ENCODE measurements around the gene UBE2V1.

The UBE2V1 gene

GRCh38 chr20:50129662-50130355, 16.9 kb upstream of the UBE2V1 start:
- H3K27me3 Mint-ChIP-seq: no peaks in the 10 kb centered on the region
- H3K36me3 Mint-ChIP-seq: peaks cover 49 to 77% of the 10 kb centered on the region in 2 donors
- H3K4me1 Mint-ChIP-seq: peaks cover 8 to 15% of the 10 kb centered on the region in 2 donors
- DNase-seq (no peak), ATAC-seq (replicated peaks) (peak; percentile 41 to 58)
- H3K4me3 Mint-ChIP-seq: no peak overlapping the region
- no peak overlapping the region for H3K27ac Mint-ChIP-seq
- no peaks in the 10 kb centered on the region for H3K9me3 Mint-ChIP-seq

GRCh38 chr20:50128520-50128905, 15.6 kb upstream of the UBE2V1 start:
- no peak overlapping the region for H3K4me3 Mint-ChIP-seq
- peaks cover 0 to 1% of the 10 kb centered on the region in 2 donors for H3K9me3 Mint-ChIP-seq
- peaks cover 61 to 85% of the 10 kb centered on the region in 2 donors for H3K36me3 Mint-ChIP-seq
- ATAC-seq (replicated peaks) (no peak), DNase-seq (no peak)
- no peak overlapping the region for H3K27ac Mint-ChIP-seq
- peaks cover 8 to 15% of the 10 kb centered on the region in 2 donors for H3K4me1 Mint-ChIP-seq
- no peaks in the 10 kb centered on the region for H3K27me3 Mint-ChIP-seq

GRCh38 chr20:50127587-50128519, 14.9 kb upstream of the UBE2V1 start:
- DNase-seq (no peak), ATAC-seq (replicated peaks) (no peak)
- peaks cover 0 to 2% of the 10 kb centered on the region in 2 donors for H3K9me3 Mint-ChIP-seq
- peak overlapping the region; percentile 33 for H3K27ac Mint-ChIP-seq
- H3K4me1 Mint-ChIP-seq: peaks cover 8 to 15% of the 10 kb centered on the region in 2 donors
- H3K36me3 Mint-ChIP-seq: peaks cover 66 to 89% of the 10 kb centered on the region in 2 donors
- H3K4me3 Mint-ChIP-seq: no peak overlapping the region
- no peaks in the 10 kb centered on the region for H3K27me3 Mint-ChIP-seq

GRCh38 chr20:50126662-50127061, 13.7 kb upstream of the UBE2V1 start:
- ATAC-seq (replicated peaks) (peak in 1 of 2 donors; percentile 29), DNase-seq (no peak)
- H3K4me3 Mint-ChIP-seq: peak overlapping the region in 1 of 2 donors; percentile 12
- no peaks in the 10 kb centered on the region for H3K27me3 Mint-ChIP-seq
- H3K9me3 Mint-ChIP-seq: peaks cover 0 to 2% of the 10 kb centered on the region in 2 donors
- peaks cover 8 to 10% of the 10 kb centered on the region in 2 donors for H3K4me1 Mint-ChIP-seq
- no peak overlapping the region for H3K27ac Mint-ChIP-seq
- peaks cover 65 to 89% of the 10 kb centered on the region in 2 donors for H3K36me3 Mint-ChIP-seq

GRCh38 chr20:50125279-50125678, 12.3 kb upstream of the UBE2V1 start:
- peaks cover 0 to 2% of the 10 kb centered on the region in 2 donors for H3K9me3 Mint-ChIP-seq
- ATAC-seq (replicated peaks): no peak
- H3K27me3 Mint-ChIP-seq: no peaks in the 10 kb centered on the region
- no peak for DNase-seq
- peaks cover 55 to 78% of the 10 kb centered on the region in 2 donors for H3K36me3 Mint-ChIP-seq
- H3K4me3 Mint-ChIP-seq: no peak overlapping the region
- peak overlapping the region; percentile 69 for H3K27ac Mint-ChIP-seq
- peaks cover 11 to 18% of the 10 kb centered on the region in 2 donors for H3K4me1 Mint-ChIP-seq

DNA sequence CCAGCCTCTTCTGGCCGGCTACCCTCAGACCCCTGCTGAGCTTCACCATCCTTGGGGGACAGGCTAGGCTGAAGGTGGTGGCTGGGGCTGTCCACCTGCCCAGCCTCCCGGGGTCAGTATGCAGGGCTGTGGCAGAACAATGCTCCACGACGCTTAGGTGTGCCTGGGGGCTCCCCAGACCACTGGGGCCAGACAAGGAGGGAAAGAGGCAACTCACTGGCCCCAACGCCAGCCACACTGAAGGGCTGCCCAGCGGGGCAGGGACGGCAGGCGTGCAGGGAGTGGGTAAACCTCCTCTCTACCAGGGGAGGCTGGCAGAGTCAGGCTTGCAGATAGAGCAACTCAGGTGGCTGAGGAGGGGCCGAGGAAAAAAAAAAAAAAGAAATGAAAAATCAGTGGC, 11.5 kb upstream of the UBE2V1 start:
- Mint-ChIP-seq H3K9me3 (peaks cover 0 to 2% of the 10 kb centered on the region in 2 donors), H3K36me3 (peaks cover 47 to 70% of the 10 kb centered on the region in 2 donors), H3K27ac (peak overlapping the region; percentile 69), H3K4me3 (no peak overlapping the region), H3K27me3 (no peaks in the 10 kb centered on the region), H3K4me1 (peaks cover 11 to 18% of the 10 kb centered on the region in 2 donors)
- ATAC-seq (replicated peaks): no peak
- DNase-seq: no peak

DNA sequence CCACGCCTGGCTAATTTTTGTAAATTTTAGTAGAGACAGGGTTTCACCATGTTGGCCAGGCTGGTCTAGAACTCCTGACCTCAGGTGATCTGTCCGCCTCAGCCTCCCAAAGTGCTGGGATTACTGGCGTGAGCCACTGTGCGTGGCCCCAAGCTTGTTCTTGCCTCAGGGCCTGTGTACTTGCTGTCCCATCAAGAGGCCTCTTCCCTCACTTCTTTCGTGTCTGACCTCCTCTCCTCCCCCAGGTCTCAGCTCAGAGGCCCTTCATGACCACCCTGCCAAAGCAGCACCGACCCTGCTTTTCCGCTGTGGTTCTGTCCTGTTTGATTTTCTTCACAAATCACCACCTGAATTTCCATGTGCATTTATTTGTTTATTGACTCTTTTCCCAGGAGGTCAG, 10.5 kb upstream of the UBE2V1 start:
- Mint-ChIP-seq H3K27me3 (no peaks in the 10 kb centered on the region), H3K36me3 (peaks cover 43 to 60% of the 10 kb centered on the region in 2 donors), H3K4me3 (no peak overlapping the region), H3K9me3 (peaks cover 0 to 2% of the 10 kb centered on the region in 2 donors), H3K27ac (no peak overlapping the region), H3K4me1 (peaks cover 11 to 18% of the 10 kb centered on the region in 2 donors)
- ATAC-seq (replicated peaks): no peak
- DNase-seq: no peak

DNA sequence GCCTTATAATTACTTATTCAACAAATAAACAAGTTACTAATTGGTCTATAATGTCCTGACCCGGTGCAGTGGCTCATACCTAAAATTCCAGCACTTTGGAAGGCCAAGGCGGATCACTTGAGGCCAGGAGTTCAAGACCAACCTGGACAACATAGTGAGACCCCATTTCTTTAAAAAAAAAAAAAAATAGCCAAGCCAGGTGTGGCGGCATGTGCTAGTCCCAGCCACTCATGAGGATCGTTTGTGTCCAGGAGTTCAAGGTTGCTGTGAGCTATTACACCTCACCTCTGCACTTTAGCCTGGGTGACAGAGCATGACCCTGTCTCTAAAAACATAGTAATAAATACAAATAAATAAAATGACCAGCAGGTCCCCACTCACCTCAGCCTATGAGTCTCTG, 9.8 kb upstream of the UBE2V1 start:
- H3K27ac Mint-ChIP-seq: no peak overlapping the region
- H3K4me3 Mint-ChIP-seq: no peak overlapping the region
- peaks cover 0 to 2% of the 10 kb centered on the region in 2 donors for H3K9me3 Mint-ChIP-seq
- H3K4me1 Mint-ChIP-seq: peaks cover 10 to 18% of the 10 kb centered on the region in 2 donors
- DNase-seq (no peak), ATAC-seq (replicated peaks) (no peak)
- H3K36me3 Mint-ChIP-seq: peaks cover 41 to 55% of the 10 kb centered on the region in 2 donors
- no peaks in the 10 kb centered on the region for H3K27me3 Mint-ChIP-seq

DNA sequence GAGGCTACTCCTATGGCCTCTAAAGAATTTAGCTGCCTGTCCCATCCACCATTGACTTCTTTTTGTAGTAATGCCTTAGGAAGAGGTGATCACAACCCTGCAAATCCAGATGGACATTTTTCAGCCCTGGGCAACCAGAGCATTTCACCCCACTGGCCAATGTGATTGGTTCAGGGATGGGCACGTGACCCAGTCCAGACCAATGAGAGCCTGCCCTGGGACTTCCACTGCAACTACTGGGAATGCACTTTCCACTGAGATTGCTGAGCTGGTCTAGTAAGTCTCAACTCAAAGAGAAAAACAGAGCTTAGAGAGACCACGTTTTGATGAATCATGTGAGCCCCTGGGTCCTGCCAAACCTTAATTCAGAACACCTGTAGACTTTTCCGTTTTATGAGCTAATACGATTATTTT, 8.9 kb upstream of the UBE2V1 start:
- DNase-seq: no peak
- no peak for ATAC-seq (replicated peaks)
- Mint-ChIP-seq H3K4me3 (no peak overlapping the region), H3K27ac (peak overlapping the region; percentile 22), H3K9me3 (peaks cover 0 to 2% of the 10 kb centered on the region in 2 donors), H3K36me3 (peaks cover 33 to 47% of the 10 kb centered on the region in 2 donors), H3K27me3 (no peaks in the 10 kb centered on the region), H3K4me1 (peaks cover 7 to 13% of the 10 kb centered on the region in 2 donors)

- Mint-ChIP-seq H3K9me3 (peaks cover 0 to 3% of the 10 kb centered on the region in 2 donors), H3K27ac (peak overlapping the region; percentile 15)
These were observed 8.2 kb upstream of the UBE2V1 start for GRCh38 chr20:50120935-50121693.

GRCh38 chr20:50118203-50118602, 5.3 kb upstream of the UBE2V1 start:
- H3K27me3 Mint-ChIP-seq: no peaks in the 10 kb centered on the region
- H3K4me3 Mint-ChIP-seq: no peak overlapping the region

More at GRCh38 chr20:50120935-50121693, 8.2 kb upstream of the UBE2V1 start:
- Mint-ChIP-seq H3K4me1 (peaks cover 7 to 11% of the 10 kb centered on the region in 2 donors), H3K36me3 (peaks cover 28 to 44% of the 10 kb centered on the region in 2 donors), H3K4me3 (no peak overlapping the region), H3K27me3 (no peaks in the 10 kb centered on the region)
- ATAC-seq (replicated peaks): peak; percentile 67 to 78
- DNase-seq: no peak

GRCh38 chr20:50116368-50116999, 3.5 kb upstream of the UBE2V1 start:
- no peak for ATAC-seq (replicated peaks)
- Mint-ChIP-seq H3K36me3 (peaks cover 10 to 19% of the 10 kb centered on the region in 2 donors), H3K4me3 (peak overlapping the region; percentile 82 to 98), H3K9me3 (peaks cover 0 to 1% of the 10 kb centered on the region in 2 donors), H3K27ac (peak overlapping the region; percentile 93), H3K27me3 (no peaks in the 10 kb centered on the region), H3K4me1 (peaks cover 33 to 52% of the 10 kb centered on the region in 2 donors)
- no peak for DNase-seq

More at GRCh38 chr20:50118203-50118602, 5.3 kb upstream of the UBE2V1 start:
- ATAC-seq (replicated peaks) (no peak), DNase-seq (no peak)
- peaks cover 0 to 1% of the 10 kb centered on the region in 2 donors for H3K9me3 Mint-ChIP-seq
- H3K36me3 Mint-ChIP-seq: peaks cover 9 to 22% of the 10 kb centered on the region in 2 donors
- peaks cover 22 to 38% of the 10 kb centered on the region in 2 donors for H3K4me1 Mint-ChIP-seq
- H3K27ac Mint-ChIP-seq: no peak overlapping the region

- peak overlapping the region; percentile 93 for H3K27ac Mint-ChIP-seq
- peaks cover 13 to 18% of the 10 kb centered on the region in 2 donors for H3K36me3 Mint-ChIP-seq
- H3K9me3 Mint-ChIP-seq: peaks cover 0 to 1% of the 10 kb centered on the region in 2 donors
- ATAC-seq (replicated peaks) (peak; percentile 86 to 88), DNase-seq (peak; percentile 86)
- H3K4me1 Mint-ChIP-seq: peaks cover 32 to 52% of the 10 kb centered on the region in 2 donors
- peak overlapping the region; percentile 82 to 98 for H3K4me3 Mint-ChIP-seq
- H3K27me3 Mint-ChIP-seq: no peaks in the 10 kb centered on the region
These were observed 2.8 kb upstream of the UBE2V1 start for GRCh38 chr20:50115591-50116367.

All from stimulated activated naive B cell treated with anti-CD40 and anti-IgM and Interleukin-4, amounts not matched to agents 10 μg/mL and 1 μg/mL and 100 μg/mL, for 72 hours (primary cell).